ENCODE measurements around the gene SUV39H1.
A peak's percentile ranks its signal among the peaks of the same experiment; 100 is the strongest.
"Not testable (repeated sequence)": the region's sequence is repeated elsewhere in the genome, so short reads cannot be mapped to it uniquely, and the experiment has no call there.

SUV39H1 gene, protein sequence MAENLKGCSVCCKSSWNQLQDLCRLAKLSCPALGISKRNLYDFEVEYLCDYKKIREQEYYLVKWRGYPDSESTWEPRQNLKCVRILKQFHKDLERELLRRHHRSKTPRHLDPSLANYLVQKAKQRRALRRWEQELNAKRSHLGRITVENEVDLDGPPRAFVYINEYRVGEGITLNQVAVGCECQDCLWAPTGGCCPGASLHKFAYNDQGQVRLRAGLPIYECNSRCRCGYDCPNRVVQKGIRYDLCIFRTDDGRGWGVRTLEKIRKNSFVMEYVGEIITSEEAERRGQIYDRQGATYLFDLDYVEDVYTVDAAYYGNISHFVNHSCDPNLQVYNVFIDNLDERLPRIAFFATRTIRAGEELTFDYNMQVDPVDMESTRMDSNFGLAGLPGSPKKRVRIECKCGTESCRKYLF

DNA sequence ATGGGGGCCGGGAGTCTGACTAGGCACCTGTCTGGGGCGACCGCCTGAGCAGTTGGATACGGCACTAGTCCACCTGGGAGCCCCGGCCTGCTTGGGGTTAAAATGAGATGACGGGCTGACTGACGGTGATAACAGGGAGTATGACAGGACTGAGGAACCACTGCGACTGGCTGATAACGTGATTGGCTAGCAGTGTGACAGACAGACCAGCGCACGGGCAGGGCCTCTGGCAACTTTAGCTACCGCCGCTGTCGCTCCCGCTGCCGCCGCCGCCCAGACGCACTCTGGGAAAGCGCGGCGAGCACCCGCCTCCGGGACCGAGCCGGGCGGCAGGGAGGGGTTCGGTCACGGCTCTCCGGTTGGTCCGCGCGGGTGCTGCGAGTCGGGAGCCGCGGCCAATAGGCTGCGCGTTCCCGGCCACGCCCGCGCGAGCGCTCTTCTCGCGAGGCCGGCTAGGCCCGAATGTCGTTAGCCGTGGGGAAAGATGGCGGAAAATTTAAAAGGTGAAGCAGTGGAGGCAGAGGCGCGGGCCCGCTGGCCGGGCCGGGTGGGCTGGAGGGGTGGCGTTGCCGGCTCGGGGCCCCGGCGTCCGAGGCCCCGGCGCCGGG, at the start of gene SUV39H1:
SUV39H1 (plus strand) TSS at position 434 of the 608 bp plus-strand sequence; CDS start at position 485, 51 bp downstream.
- peak; percentile 68 to 74 for DNase-seq

DNA sequence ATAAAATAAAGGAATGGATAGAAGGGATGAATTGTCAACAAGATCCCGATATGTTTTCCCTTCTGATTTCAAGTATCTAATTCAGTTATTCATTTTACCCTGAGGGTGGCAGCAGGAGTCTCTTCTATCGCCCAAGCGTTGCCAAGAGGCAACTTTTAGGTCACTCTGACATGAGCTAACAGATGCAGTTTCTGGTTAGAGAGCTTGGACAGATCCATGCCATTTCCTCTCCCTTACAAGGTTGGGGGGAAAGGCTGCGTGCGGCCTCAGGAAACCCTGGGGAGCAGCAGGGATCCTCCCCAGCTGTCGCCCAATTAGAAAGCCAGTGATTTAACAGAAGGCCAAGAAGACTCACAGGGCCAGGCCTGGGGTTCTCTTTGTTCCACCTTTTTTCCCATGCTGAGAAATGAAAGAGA, 48.2 kb upstream of the SUV39H1 start:
- DNase-seq: peak; percentile 5 to 12

DNA sequence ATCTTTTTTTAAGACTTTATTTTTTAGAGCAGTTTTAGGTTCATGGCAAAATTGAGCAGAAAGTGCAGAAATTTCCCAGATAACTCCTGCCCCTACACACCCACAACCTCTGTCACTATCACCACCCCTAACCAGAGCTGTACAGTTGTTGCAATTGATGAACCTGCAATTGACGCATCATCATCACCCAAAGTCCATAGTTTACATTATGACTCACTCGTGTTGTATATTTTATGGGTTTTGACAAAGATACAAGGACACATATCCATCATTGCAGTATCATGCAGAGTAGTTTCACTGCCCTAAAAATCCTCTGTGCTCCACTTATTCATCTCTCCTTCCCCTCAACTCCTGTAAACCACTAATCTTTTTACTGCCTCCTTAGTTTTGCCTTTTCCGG, 47.4 kb upstream of the SUV39H1 start:
- DNase-seq: no peak

DNA sequence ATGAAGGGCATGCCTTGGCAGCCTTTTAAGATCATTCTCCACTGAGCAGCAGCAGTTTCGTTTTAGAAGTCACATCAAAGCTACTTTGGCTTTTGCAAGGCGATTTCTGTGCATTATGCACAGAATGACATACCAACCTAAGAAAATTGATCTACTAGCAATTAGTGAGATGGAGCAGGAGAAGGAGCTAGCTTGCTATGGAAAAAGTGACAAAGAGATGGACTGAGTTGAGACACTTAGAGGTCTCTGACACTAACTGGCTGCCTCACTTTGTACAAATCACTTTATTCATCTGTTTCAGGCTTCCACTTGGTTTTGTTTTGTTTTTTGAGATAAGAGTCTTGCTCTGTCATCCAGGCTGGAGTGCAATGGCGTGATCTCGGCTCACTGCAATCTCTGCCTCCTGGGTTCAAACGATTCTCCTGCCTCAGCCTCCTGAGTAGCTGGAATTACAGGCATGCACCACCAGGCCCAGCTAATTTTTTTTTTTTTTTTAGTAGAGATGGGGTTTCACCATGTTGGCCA, 44.4 kb upstream of the SUV39H1 start:
- DNase-seq: not testable (repeated sequence)

DNA sequence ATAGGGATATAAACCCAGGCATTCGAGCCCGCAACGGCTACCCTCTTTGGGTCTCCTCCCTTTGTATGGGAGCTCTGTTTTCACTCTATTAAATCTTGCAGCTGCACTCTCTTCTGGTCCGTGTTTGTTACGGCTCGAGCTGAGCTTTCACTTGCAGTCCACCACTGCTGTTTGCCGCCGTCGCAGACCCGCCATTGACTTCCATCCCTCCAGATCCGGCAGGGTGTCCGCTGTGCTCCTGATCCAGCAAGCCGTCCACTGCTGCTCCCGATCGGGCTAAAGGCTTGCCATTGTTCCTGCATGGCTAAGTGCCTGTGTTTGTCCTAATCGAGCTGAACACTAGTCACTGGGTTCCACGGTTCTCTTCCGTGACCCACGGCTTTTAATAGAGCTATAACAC, 41.8 kb upstream of the SUV39H1 start:
- not testable (repeated sequence) for DNase-seq

DNA sequence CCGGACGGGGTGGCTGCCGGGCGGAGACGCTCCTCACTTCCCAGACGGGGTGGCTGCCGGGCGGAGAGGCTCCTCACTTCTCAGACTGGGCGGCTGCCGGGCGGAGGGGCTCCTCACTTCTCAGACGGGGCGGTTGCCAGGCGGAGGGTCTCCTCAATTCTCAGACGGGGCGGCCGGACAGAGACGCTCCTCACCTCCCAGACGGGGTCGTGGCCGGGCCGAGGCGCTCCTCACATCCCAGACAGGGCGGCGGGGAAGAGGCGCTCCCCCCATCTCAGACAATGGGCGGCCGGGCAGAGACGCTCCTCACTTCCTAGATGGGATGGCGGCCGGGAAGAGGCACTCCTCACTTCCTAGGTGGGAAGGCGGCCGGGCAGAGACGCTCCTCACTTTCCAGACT, 36.8 kb upstream of the SUV39H1 start:
- DNase-seq: not testable (repeated sequence)

DNA sequence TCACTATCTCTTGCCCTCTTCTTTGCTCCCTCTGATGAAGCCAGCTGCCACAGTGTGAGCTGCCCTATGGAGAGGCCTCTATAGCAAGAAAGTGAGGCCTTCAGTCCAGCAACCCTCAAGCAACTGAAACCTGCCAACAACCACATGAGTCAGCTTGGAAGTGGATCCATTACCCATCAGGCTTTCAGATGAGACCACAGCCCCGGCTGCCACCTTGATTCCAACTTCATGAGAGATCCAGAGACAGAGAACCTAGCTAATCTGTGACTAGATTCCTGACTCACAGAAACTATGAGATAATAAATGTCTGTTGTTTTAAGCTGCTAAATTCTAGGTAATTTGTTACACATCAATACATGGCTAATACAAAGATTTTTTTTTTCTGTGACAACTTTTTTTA, 33.3 kb upstream of the SUV39H1 start:
- DNase-seq: no peak

DNA sequence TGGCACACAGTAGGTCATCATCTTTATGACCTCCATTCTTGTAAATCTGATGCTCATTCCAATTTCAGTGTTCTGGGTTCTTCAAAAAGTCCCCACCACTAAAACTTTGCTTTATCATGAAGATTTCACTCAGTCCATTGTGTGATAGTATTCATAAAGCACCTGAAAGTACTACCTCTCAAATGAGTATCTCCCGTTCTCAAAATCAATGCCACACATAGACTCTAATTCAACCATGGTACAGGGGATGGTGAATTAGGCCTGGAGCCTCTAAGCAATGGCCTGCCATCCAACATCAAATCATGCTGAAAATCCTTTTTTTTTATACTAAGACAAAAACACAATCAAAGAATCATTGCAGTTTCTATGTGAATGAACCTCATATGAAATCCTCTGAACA, 32.4 kb upstream of the SUV39H1 start:
- no peak for DNase-seq

DNA sequence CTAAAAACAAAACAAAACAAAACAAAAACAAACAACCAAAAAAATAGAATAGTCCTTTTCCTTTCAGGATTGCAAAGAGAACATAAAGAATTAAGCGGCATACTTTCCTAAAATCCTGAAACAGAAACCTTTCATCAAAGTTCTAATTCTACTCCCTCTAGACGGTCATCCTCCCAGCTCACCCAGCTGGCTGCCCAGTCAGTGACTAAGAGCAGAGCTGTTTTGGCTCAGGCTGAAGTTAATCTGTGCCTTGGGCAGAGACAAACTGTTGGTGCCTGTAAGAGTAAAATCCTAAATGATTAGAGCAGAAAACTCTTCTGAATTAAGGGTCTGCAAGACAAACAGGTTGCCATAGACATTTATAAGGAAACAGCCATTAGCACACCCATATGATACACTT, 30.5 kb upstream of the SUV39H1 start:
- DNase-seq: no peak

DNA sequence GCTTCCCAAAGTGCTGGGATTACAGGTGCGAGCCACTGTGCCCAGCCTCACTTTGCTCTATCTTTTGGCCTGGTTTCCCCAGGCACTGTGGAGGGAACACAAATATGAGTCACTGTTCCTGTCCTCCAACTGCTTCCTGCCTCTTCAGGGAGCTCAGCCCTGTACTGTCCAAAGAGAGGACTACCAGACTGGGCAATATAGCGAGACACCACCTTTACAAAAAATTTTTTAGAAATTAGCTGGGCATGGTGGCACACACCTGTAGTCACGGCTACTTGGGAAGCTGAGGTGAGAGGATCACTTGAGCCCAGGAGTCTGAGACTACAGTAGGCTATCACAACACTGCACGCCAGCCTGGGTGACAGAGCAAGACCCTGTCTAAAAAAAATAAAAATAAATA, 29.9 kb upstream of the SUV39H1 start:
- no peak for DNase-seq

DNA sequence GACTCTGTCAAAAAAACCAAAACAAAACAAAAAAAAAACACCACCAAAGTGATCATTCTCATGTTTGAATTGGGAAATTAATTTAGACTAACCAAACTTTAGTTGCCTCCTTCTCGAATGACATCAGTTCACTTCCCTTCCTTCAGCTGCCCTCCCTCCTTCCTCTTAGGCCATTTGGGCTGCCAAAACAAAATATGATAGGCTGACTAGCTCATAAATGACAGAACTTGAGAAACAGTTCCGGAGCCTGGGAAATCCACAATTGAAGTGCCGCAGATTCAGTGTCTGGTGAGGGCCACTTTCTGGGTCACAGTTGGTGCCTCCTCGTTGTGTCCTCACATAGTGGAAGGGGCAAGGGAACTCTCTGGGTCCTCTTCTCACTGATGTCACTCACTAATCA, 29.0 kb upstream of the SUV39H1 start:
- no peak for DNase-seq

DNA sequence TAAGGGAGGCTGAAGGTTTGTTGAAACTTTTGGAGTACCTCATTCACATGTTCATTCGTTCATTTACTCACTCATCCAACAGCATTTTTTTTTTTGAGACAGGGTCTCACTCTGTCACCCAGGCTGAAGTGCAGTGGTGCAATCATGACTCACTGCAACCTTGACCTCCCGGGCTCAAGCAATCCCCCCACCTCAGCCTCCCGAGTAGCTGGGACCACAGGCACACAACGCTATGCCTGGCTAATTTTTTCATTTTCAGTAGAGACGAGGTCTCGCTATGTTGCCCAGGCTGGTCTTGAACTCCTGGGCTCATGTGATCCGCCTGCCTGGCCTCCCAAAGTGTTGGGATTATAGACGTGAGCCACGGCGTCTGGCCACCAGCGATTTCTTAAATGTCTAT, 28.3 kb upstream of the SUV39H1 start:
- not testable (repeated sequence) for DNase-seq

DNA sequence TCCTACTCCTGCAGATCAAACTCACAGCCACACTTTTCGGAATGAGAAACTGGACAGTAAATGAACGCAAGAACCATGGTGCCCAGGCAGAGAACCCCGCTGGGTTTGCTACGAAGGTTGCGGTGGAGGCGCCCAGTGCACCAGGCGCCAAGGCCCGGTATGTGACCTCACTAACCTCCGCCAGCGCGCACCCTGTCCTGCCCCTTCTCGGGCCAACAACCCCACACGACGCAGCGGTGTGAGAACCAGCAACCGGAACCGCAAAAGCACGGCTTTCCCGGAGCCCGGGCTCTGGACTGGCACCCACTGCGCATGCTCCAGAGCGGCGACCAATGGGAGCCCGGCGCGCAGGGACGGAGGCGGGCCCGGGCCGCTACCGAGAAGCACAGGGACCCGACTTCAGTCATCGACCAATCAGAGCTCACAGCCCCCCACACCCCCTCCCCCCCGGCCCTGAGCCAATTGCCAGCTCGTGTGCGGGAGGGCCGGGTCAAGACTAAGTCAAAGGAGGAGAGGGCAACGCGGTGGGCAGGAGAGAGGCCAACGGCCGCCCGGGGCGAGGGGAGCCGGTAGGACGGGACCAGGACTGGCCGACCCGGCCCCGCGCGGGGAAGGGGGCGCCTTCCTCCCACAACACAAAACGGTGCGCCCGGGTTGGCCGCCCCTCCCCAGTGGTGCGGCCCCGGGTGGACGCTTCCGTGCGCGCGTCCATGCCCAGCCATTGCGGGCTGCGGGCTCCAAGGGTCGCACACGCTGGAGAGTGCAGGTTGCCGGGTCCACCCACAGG, 20.2 kb upstream of the SUV39H1 start:
- DNase-seq: peak; percentile 80 to 84

DNA sequence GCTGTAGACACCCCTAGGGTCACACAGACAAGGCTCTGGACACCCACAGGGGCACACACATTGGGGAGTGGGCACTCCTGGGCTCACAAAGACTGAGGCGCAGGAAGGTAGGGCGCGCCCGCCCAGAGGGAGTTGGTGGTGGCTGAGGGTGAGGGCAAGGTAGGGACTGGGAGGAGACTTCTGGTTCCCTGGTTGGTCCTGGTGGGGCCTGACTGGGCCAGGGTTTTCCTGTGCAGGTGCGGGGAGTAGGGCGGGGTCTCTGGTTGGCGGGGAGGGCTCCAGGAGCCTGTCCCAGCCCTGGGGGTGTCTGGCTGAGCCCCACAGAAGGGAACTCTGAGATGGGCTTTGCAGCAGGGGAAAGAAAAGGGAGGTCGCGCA, 19.7 kb upstream of the SUV39H1 start:
- no peak for DNase-seq

DNA sequence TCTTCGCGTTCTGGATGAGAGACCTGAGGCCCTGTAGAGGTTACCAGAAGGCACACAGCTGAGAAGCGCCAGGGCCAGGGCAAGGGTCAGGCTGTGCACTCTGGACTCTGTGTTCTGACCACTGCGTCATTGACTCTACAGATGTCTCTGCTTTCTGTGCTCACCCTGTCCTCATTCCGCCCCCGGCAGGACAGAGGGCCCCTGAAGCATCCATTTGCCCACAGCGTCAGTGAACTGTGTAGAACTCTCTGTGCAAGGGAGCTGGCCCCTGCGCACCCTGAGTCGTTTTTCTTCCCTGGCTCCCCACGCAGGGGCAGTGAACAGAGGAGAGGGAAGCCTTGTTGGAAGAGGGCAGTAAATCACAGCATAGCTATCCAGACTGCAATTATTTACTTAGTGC, 19.0 kb upstream of the SUV39H1 start:
- no peak for DNase-seq

DNA sequence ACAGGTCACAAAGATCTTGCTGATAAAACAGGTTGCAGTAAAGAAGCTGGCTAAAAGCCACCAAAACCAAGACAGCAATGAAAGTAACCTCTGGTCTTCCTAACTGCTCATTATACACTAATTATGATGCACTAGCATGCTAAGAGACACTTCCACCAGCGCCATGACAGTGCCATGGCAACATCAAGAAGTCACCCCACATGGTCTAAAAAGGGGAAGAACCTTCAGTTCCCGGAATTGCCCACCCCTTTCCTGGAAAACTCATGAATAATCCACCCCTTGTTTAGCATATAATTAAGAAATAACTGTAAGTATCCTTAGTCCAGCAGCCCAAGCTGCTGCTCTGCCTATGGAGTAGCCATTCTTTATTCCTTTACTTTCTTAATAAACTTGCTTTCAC, 16.1 kb upstream of the SUV39H1 start:
- not testable (repeated sequence) for DNase-seq

DNA sequence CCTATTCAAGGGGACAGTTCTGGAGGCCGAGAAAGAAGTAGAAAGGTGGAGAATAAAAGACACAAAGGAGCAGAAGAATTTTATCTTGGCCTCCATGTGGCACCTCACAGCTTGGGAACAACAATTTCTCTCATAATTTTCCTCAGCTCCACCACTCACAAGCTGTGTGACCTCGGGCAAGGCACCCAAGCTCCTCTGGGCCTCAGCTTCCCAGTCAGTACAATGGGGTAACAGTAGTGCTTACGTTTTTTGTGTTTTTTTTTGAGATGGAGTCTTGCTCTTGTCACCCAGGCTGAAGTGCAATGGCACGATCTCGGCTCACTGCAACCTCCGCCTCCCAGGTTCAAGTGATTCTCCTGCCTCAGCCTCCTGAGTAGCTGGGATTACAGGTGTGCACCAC, 15.6 kb upstream of the SUV39H1 start:
- DNase-seq: not testable (repeated sequence)

DNA sequence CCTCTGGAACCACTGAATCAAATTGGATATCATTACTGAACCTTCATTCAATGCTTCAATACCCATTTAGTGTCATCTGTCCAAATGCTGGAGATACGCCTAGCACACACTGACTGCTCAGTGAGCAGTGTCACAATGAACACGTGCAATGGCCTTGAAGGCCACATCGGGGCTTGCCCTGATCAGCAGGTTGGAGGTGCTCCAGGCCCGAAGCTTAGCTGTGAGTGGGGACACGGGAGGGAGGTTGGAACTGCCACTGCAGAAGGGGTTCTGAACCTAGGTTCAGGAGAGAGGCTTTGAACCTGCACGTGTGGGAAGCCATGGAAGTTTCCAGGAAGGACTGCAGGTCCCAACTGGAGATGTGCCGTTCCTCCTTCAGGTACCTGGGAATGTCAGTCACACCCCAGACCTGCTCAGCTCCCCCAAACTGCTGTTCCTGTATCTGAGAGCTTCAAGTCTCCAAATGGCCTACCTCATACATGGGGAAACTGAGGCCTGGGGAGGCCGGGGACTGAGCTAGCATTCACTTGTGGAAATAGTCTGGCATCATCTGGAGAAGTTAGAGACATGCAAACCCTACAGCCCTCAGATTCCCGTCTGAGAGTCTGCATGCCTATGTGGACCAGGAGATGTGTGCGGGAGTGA, 14.9 kb upstream of the SUV39H1 start:
- DNase-seq: no peak

DNA sequence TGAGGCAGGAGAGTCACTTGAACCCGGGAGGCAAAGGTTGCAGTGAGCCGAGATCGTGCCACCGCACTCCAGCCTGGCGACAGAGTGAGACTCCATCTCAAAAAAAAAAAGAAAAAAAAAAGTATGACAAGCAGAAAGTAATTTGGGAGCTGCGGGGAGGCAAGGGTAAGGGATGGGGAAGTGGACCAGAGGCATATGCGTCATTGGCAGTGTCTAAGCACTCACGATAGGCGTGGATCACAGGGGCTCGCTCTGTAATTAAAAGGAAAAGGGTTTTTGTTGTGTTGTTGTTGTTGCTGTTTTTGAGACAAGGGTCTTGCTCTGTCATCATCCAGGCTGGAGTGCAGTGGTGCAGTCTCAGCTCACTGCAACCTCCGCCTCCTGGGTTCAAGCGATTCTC, 13.7 kb upstream of the SUV39H1 start:
- DNase-seq: not testable (repeated sequence)

DNA sequence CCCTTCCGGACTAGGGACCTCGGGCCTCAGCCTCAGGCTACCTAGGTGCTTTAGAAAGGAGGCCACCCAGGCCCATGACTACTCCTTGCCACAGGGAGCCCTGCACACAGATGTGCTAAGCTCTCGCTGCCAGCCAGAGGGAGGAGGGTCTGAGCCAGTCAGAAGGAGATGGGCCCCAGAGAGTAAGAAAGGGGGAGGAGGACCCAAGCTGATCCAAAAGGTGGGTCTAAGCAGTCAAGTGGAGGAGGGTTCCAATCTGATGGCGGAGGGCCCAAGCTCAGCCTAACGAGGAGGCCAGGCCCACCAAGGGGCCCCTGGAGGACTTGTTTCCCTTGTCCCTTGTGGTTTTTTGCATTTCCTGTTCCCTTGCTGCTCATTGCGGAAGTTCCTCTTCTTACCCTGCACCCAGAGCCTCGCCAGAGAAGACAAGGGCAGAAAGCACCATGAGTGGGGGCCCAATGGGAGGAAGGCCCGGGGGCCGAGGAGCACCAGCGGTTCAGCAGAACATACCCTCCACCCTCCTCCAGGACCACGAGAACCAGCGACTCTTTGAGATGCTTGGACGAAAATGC, 13.0 kb upstream of the SUV39H1 start, which contains the start of gene WAS:
WAS (plus strand) TSS at position 389 of the 572 bp plus-strand sequence; CDS start at position 444, 55 bp downstream.
- DNase-seq: no peak

DNA sequence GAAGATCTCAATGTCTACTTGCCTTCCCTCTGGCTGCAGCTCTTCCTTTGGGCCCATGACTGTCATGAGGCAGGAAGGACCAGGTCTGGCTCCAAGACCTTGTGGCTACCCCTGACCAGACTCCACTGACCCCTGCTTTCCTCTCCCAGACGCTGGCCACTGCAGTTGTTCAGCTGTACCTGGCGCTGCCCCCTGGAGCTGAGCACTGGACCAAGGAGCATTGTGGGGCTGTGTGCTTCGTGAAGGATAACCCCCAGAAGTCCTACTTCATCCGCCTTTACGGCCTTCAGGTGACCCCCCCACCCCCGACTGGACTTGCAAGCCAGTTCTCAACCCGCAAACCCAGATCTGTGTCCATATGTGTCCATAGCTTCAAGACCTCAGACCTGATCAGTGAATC, 12.4 kb upstream of the SUV39H1 start:
- DNase-seq: no peak

DNA sequence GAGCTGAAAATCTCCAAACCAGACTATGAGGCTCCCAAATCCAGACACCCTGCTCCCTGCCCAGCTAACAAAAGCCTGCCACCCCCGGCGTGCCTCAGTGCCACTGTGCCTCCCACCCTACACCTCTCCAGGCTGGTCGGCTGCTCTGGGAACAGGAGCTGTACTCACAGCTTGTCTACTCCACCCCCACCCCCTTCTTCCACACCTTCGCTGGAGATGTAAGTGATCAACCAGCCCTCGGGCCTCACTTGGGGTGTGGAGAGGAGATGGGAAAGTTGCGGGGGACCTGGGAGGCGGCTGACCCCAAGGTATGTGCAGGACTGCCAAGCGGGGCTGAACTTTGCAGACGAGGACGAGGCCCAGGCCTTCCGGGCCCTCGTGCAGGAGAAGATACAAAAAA, 11.1 kb upstream of the SUV39H1 start:
- DNase-seq: no peak
